Urothelium cell line (cell line): ENCODE data around the gene PDIA4.
"Not testable (repeated sequence)": the region's sequence is repeated elsewhere in the genome, so short reads cannot be mapped to it uniquely, and the experiment has no call there.

ENCODE experiments used
- DNase-seq: peaks from one replicate; pipeline ENCODE4 v3.0.0; 2011; ENCODE audit warnings: low spot score, mixed read lengths
- FAIRE-seq: peaks from 2 replicates; lab custom pipeline; 2011; peaks lifted over from hg19 to GRCh38; lab: Jason Lieb, UNC

The PDIA4 gene

GRCh38 chr7:149036676-149037075, 8.4 kb upstream of the PDIA4 start:
- FAIRE-seq (no peak), DNase-seq (no peak)

- FAIRE-seq (no peak), DNase-seq (no peak)
Measured at GRCh38 chr7:149031353-149031910, 3.1 kb upstream of the PDIA4 start.

- not testable (repeated sequence) for DNase-seq, FAIRE-seq
Measured at GRCh38 chr7:149030439-149030838, 2.1 kb upstream of the PDIA4 start.

- FAIRE-seq (no peak), DNase-seq (no peak)
Measured at GRCh38 chr7:149027611-149028345, 527 bp downstream of the PDIA4 start.

- no peak for FAIRE-seq
- DNase-seq = no peak
Measured at GRCh38 chr7:149027055-149027454, 1.2 kb downstream of the PDIA4 start.

GRCh38 chr7:149023662-149024061, 4.6 kb downstream of the PDIA4 start:
- FAIRE-seq (no peak), DNase-seq (no peak)

GRCh38 chr7:149022756-149023360, 5.4 kb downstream of the PDIA4 start:
- no peak for DNase-seq
- no peak for FAIRE-seq

GRCh38 chr7:149021725-149022062, 6.6 kb downstream of the PDIA4 start:
- DNase-seq (no peak), FAIRE-seq (no peak)

- FAIRE-seq = no peak
- no peak for DNase-seq
Measured at GRCh38 chr7:149020483-149020882, 7.8 kb downstream of the PDIA4 start.

GRCh38 chr7:149016876-149017275, 11.4 kb downstream of the PDIA4 start:
- no peak for DNase-seq
- FAIRE-seq = no peak

GRCh38 chr7:149014309-149014708, 14.0 kb downstream of the PDIA4 start:
- DNase-seq (no peak), FAIRE-seq (no peak)

- no peak for FAIRE-seq
- no peak for DNase-seq
Measured at GRCh38 chr7:149013876-149014275, 14.4 kb downstream of the PDIA4 start.

- DNase-seq, FAIRE-seq: not testable (repeated sequence)
Measured at GRCh38 chr7:149012730-149013129, 15.6 kb downstream of the PDIA4 start.

GRCh38 chr7:149011491-149011890, 16.8 kb downstream of the PDIA4 start:
- no peak for FAIRE-seq
- DNase-seq = no peak

GRCh38 chr7:149010451-149010850, 17.9 kb downstream of the PDIA4 start:
- DNase-seq = no peak
- no peak for FAIRE-seq

- DNase-seq (no peak), FAIRE-seq (no peak)
Measured at GRCh38 chr7:149009527-149009926, 18.8 kb downstream of the PDIA4 start.

- FAIRE-seq = no peak
- no peak for DNase-seq
Measured at GRCh38 chr7:149007611-149008010, 20.7 kb downstream of the PDIA4 start.

GRCh38 chr7:149007146-149007545, 21.2 kb downstream of the PDIA4 start:
- no peak for DNase-seq
- no peak for FAIRE-seq

GRCh38 chr7:149006345-149006725, 22.0 kb downstream of the PDIA4 start:
- DNase-seq (no peak), FAIRE-seq (no peak)

- DNase-seq = peak; percentile 15
Measured at GRCh38 chr7:149005427-149006344, 22.6 kb downstream of the PDIA4 start.

More at GRCh38 chr7:149005427-149006344, 22.6 kb downstream of the PDIA4 start:
- FAIRE-seq = no peak
